Adrenal gland (tissue), 12 donors: ENCODE data around the gene KCNK16. TPM values are rescaled to one million over a fixed set of nuclear protein-coding genes. Genes with fewer than 3 reads are reported as not detected.

Source experiments
- DNase-seq, 7 donors: peaks; one replicate each; pipeline ENCODE4 v3.0.0-alpha.2; 2019 to 2020
- H3K27ac ChIP-seq, 5 donors: fragments of 200-600 bp; sonication (generic) in 4 of 5; 1 replicate in 3 of 5; 2 replicates in 2 of 5; pipeline versions ENCODE4 v1.5.1 to v1.8.0; 2016 to 2020; ENCODE audit warnings: mild to moderate bottlenecking in 1 of 5
- H3K27me3 ChIP-seq: fragments of 200-600 bp; 2 replicates; pipeline ENCODE4 v1.8.0; 2021
- H3K36me3 ChIP-seq, 2 donors: fragments of 200-600 bp; replicated peaks in 1 of 2; 1 replicate in 1 of 2; 2 replicates in 1 of 2; pipeline versions ENCODE4 v1.5.1 to v1.8.0; 2018 to 2022
- H3K4me1 ChIP-seq, 2 donors: fragments of 200-600 bp; replicated peaks in 1 of 2; 1 replicate in 1 of 2; 2 replicates in 1 of 2; pipeline versions ENCODE4 v1.5.1 to v1.8.0; 2018 to 2021
- H3K4me3 ChIP-seq, 4 donors: fragments of 200-600 bp; sonication (generic) in 3 of 4; one replicate each; pipeline ENCODE4 v1.5.1; 2016 to 2018
- H3K9me3 ChIP-seq, 3 donors: fragments of 200-600 bp; sonication (generic) in 1 of 3; replicated peaks in 1 of 3; 1 replicate in 2 of 3; 2 replicates in 1 of 3; pipeline versions ENCODE4 v1.5.1 to v1.8.0; 2016 to 2021
- POLR2A ChIP-seq, 2 donors: fragments of 450-650 bp; IDR thresholded peaks; one replicate each; pipeline ENCODE4 v1.6.1; 2017; ENCODE audit warnings: antibody characterized with exemption in 2 of 2, mild to moderate bottlenecking in 2 of 2, moderate library complexity in 1 of 2
- WGBS, 4 donors: extraction: QIAGEN DNeasy Blood & Tissue Kit in 2 of 4; methylation state at CpG; one replicate each; pipeline versions ENCODE4 v1.1.5 to v1.1.7; 2013 to 2017; 5-methylcytosine and 5-hydroxymethylcytosine counted together
- intact Hi-C, 2 donors: fragments of 100-400 bp; cut with DNase I; formaldehyde crosslinking; loops; one replicate each; pipeline versions ENCODE4 v1.14.1 to v1.15.0; 2022 to 2023
- polyA plus RNA-seq, 3 donors: library from polyadenylated mRNA; stranded (reverse); fragments of 200-250 nt in 2 of 3; fragments of 350-450 nt in 1 of 3; fragmentation: Illumina TruSeq in 1 of 3; extraction: RNeasy Lipid Tissue Mini Kit (QIAGEN cat#74804) in 1 of 3; gene quantifications; one replicate each; pipeline ENCODE4 v1.2.3, GENCODE V29; 2013 to 2014
- total RNA-seq, 9 donors: library from RNA; depleted of rRNA in 4 of 9; stranded (reverse); fragments of >200 nt in 4 of 9; fragments of 120-200 nt in 1 of 9; fragmentation: NEBNext Ultra II Directional in 1 of 9; extraction: Animal tissue kit (Norgen Biotek cat#: 25700) in 1 of 9; gene quantifications; one replicate each; pipeline versions ENCODE4 v1.1.0 to v1.2.4, GENCODE V29; 2013 to 2023
- TF ChIP-seq, protein P1 (sequence below), 6 experiments: fragments of 450-650 bp in 4 of 6; fragments of 200-600 bp in 2 of 6; sonication (generic) in 1 of 6; IDR thresholded peaks; 1 replicate in 5 of 6; 2 replicates in 1 of 6; pipeline versions ENCODE4 v1.5.1 to v1.8.0; 2016 to 2021; ENCODE audit warnings: antibody characterized with exemption in 6 of 6, mild to moderate bottlenecking in 2 of 6, moderate library complexity in 1 of 6
- donor health status: healthy with polysubstance abuse.
- donor health status: Bipolar disorder and iron deficiency.
- donor health status: DM: yes; HTN: yes; CAD: no.
- donor health status: DM: no; HTN: no; CAD: no.
- donor health status: DM: no; HTN: no; CAD: no.
- donor health status: DM: yes; HTN: yes; CAD: no.

Gene KCNK16
- total and polyA plus RNA-seq, 12 donors: not detected

DNA sequence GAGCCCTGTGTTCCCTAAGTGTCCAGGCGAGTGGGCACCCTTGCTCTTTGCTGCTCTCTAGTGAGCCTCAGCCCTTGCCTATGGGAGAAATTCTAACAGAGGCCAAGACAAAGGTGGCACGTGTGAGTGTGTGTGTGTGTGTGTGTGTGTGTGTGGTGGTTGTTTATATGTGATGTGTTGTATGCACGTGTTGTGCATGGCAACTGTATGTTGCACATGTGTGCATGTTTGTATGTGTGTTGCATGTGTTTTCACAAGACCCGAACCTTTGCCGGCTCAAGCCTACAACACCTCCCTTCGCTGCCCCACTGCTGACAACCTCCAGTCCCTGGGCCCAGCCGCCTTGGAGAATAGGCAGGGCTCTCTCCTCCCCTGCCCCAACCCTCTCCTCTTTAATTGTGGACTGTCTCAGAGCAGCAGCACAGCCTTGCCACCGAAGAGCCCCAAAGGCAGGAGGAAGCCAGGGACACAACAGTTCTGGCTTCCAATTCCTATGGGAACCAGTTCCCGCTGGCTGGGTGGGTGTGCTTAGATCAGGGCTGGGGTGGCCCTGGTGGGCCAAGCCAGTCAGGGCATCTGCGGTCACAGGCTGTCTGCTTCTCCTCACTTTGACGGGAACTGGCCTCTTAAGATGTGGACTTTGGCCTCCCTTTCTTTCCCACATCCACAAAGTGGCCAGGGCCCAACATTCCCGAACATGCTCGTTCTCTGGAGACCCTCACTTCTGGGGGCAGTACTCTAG is 2.7 kb downstream of the KCNK16 start:
- Histone ChIP-seq H3K4me1 (no peaks in the 10 kb centered on the region), H3K4me3 (no peak overlapping the region), H3K36me3 (no peaks in the 10 kb centered on the region), H3K27me3 (no peaks in the 10 kb centered on the region), H3K27ac (no peak overlapping the region), H3K9me3 (no peaks in the 10 kb centered on the region)
- WGBS, 4 donors: 63 to 82% (median 79%) methylated on average over 9 to 13 of the region's 13 CpGs
- TF ChIP-seq, protein P1, sequence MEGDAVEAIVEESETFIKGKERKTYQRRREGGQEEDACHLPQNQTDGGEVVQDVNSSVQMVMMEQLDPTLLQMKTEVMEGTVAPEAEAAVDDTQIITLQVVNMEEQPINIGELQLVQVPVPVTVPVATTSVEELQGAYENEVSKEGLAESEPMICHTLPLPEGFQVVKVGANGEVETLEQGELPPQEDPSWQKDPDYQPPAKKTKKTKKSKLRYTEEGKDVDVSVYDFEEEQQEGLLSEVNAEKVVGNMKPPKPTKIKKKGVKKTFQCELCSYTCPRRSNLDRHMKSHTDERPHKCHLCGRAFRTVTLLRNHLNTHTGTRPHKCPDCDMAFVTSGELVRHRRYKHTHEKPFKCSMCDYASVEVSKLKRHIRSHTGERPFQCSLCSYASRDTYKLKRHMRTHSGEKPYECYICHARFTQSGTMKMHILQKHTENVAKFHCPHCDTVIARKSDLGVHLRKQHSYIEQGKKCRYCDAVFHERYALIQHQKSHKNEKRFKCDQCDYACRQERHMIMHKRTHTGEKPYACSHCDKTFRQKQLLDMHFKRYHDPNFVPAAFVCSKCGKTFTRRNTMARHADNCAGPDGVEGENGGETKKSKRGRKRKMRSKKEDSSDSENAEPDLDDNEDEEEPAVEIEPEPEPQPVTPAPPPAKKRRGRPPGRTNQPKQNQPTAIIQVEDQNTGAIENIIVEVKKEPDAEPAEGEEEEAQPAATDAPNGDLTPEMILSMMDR (IDR thresholded peaks at IDR 0.05): no peak
- no peak for TF ChIP-seq POLR2A (IDR thresholded peaks at IDR 0.05)
- intact Hi-C loops: loop anchor here in 1 of 2 donors (10.0 kb wide), 1 partner anchor 325 kb away; no protein-coding TSS in a partner anchor
- no peak for DNase-seq

DNA sequence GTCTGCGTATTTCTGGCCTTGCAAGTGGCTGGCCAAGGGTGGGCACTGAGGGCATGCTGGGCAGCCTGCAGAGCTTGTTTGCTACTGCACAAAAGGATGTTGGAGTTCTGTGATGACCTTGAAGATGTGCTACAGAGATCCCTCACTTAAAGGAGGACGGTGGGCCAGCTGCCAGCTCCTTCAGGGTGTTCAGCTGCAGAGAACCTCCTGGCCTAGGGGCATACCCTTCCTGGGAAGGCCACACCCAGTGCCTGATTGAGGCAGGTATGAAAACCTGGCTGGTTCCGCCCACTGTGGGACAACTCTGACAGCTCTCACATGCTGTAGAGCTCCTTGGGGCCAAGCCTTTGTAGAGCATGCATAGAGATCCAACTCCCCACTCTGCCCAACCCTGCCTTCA is 5.2 kb downstream of the KCNK16 start:
- TF ChIP-seq, protein P1 (IDR thresholded peaks at IDR 0.05): no peak
- no peak for TF ChIP-seq POLR2A (IDR thresholded peaks at IDR 0.05)
- peaks cover 0 to 7% of the 10 kb centered on the region in 2 donors for H3K4me1 ChIP-seq

DNA sequence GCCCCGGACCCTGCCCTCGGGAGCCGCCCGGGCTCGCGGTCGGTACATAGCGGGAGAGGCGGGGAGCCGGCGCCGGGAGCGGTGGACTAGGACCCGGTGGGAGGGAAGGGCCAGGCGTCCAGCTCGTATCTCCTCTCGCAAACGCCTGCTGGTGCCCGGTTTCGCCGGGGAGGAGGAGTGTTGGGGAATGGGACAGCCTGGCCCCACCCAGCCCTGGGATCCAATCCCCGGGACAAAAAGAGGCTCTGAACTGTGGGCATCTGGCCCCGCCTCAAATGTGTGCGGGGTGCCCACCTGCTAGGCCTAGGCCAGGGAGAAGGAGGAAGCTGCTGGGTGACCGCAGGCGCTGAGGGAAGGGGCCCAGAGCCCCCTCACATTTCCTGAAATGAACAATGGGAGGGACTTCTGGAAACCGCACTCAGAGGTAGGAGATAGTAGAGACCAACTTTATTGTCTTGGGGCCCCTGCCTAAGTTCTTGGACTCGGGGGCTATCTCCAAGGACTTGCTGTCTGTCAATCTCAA is 8.2 kb downstream of the KCNK16 start, which contains the start of gene KCNK17:
Gene KCNK17 (minus strand): TSS at position 147 of the 523 bp plus-strand sequence. CDS start 99 bp downstream, at position 48.
- no peak within 1 kb of the TSS for H3K4me3 ChIP-seq
- intact Hi-C loops: loop anchor here in 1 of 2 donors (10.0 kb wide), 1 partner anchor 320 kb away; no protein-coding TSS in a partner anchor
- DNase-seq: no peak
- H3K36me3 ChIP-seq: no peaks in the 10 kb centered on the region
- H3K27ac ChIP-seq: no peak within 1 kb of the TSS
- WGBS, 4 donors: 14 to 79% (median 20%) methylated on average over 4 to 28 of the region's 28 CpGs
- peaks cover 0 to 7% of the 10 kb centered on the region in 2 donors for H3K4me1 ChIP-seq
- TF ChIP-seq, protein P1 (IDR thresholded peaks at IDR 0.05): no peak
- TF ChIP-seq POLR2A (IDR thresholded peaks at IDR 0.05): no peak
- H3K9me3 ChIP-seq: no peaks in the 10 kb centered on the region
- peaks cover 29% of the 10 kb centered on the region for H3K27me3 ChIP-seq

More for the DNA sequence above, 5.2 kb downstream of the KCNK16 start:
- no peak for DNase-seq
- 70 to 100% (median 84%) methylated on average over 3 of the region's 3 CpGs for WGBS, 4 donors
- H3K4me3 ChIP-seq: no peak overlapping the region
- peaks cover 23% of the 10 kb centered on the region for H3K27me3 ChIP-seq
- H3K27ac ChIP-seq: no peak overlapping the region
- no peaks in the 10 kb centered on the region for H3K36me3 ChIP-seq
- no peaks in the 10 kb centered on the region for H3K9me3 ChIP-seq
- intact Hi-C loops: loop anchor here in 1 of 2 donors (10.0 kb wide), 1 partner anchor 322 kb away; no protein-coding TSS in a partner anchor

DNA sequence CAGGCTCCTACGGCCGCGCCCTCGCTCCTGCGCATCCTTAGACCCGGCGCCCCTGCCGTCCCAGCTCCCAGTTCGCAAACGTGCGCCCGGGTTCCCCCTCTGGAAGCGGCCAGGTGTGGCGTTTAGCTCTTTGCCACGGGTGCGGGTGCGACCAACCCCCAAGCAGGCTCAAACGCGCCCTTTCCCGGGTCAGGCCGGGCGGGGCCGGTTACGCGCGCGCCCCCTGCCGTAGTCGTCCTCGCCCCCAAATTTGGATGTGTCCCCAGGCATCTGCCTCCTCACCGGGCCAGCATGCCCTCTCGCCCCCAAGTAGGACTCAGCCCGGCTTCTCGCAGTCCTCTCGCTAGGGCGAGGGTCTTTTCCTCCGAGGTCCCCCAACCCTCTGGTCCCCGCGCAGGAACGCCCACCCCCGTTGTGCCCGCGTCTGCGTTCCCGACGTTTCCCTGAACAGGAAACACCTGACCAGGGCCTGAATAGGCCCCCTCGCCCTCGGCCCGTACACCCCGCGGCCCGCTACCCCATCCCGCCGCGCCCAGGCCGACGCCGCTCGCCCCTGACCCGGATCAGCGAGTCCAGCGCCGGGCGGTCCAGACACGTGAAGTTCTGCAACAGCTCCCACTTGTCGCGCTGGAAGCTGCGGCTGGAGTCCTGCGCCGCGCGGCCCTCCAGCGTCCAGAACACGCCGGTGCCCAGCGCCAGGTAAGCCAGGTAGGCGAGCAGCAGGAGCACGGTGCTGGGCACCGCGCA is 8.8 kb downstream of the KCNK16 start:
- H3K27ac ChIP-seq: no peak overlapping the region
- H3K27me3 ChIP-seq: peaks cover 29% of the 10 kb centered on the region
- intact Hi-C loops: loop anchor here in 1 of 2 donors (10.0 kb wide), 1 partner anchor 319 kb away; no protein-coding TSS in a partner anchor

More for the DNA sequence above, 8.8 kb downstream of the KCNK16 start:
- 1 to 2% (median 1%) methylated on average over 18 to 80 of the region's 80 CpGs; no CpG with 5 or more reads in 1 of the 4 donors for WGBS, 4 donors
- no peak overlapping the region for H3K4me3 ChIP-seq
- DNase-seq: no peak
- H3K4me1 ChIP-seq: peaks cover 0 to 7% of the 10 kb centered on the region in 2 donors
- TF ChIP-seq POLR2A (IDR thresholded peaks at IDR 0.05): no peak
- TF ChIP-seq, protein P1 (IDR thresholded peaks at IDR 0.05): no peak
- no peaks in the 10 kb centered on the region for H3K36me3 ChIP-seq
- no peaks in the 10 kb centered on the region for H3K9me3 ChIP-seq
